Keratinocyte (primary cell): ENCODE data around the gene RAD23A.

Source experiments
- CTCF ChIP-seq, 3 experiments: IDR thresholded peaks in 1 of 3; conservative IDR thresholded peaks in 1 of 3; optimal IDR thresholded peaks in 1 of 3; 2 replicates in 2 of 3; 3 replicates in 1 of 3; pipeline versions ENCODE3 to v1.5.1; 2011; ENCODE audit warnings: low read length in 3 of 3, mild to moderate bottlenecking in 3 of 3, moderate library complexity in 2 of 3, control low read depth in 1 of 3, inconsistent platforms in 1 of 3; ENCODE audit not compliant: insufficient read depth in 2 of 3; ENCODE audit errors: extremely low read depth in 1 of 3
- EZH2 ChIP-seq: IDR thresholded peaks from one replicate; pipeline ENCODE4 v1.6.1; 2012; ENCODE audit warnings: inconsistent platforms, mild to moderate bottlenecking, low read length, moderate library complexity

GRCh38 chr19:12969292-12969988 lies 23.8 kb downstream of the RAD23A start, which contains the start of gene DAND5:
- no peak for TF ChIP-seq CTCF (optimal IDR thresholded peaks at IDR 0.05 in 1 of 3, IDR thresholded peaks at IDR 0.05 in 1 of 3, conservative IDR thresholded peaks at IDR 0.05 in 1 of 3; ENCODE audit: extremely low read depth in 1 of 3, insufficient read depth in 2 of 3, low read length in 3 of 3)
- TF ChIP-seq EZH2: no peak
